ENCODE results near the gene ZBTB39.

- no peak for TF ChIP-seq CTCF (IDR thresholded peaks at IDR 0.05; ENCODE audit: poor library complexity)
- TF ChIP-seq EZH2phosphoT487 (IDR thresholded peaks at IDR 0.05; ENCODE audit: low read depth, severe bottlenecking, unreplicated experiment) = no peak
Measured at GRCh38 chr12:57049119-57049446, 42.7 kb upstream of the ZBTB39 start.
